ENCODE results near the gene CSNK1D.
"Not testable (repeated sequence)": the region's sequence is repeated elsewhere in the genome, so short reads cannot be mapped to it uniquely, and the experiment has no call there.

CSNK1D gene

DNA sequence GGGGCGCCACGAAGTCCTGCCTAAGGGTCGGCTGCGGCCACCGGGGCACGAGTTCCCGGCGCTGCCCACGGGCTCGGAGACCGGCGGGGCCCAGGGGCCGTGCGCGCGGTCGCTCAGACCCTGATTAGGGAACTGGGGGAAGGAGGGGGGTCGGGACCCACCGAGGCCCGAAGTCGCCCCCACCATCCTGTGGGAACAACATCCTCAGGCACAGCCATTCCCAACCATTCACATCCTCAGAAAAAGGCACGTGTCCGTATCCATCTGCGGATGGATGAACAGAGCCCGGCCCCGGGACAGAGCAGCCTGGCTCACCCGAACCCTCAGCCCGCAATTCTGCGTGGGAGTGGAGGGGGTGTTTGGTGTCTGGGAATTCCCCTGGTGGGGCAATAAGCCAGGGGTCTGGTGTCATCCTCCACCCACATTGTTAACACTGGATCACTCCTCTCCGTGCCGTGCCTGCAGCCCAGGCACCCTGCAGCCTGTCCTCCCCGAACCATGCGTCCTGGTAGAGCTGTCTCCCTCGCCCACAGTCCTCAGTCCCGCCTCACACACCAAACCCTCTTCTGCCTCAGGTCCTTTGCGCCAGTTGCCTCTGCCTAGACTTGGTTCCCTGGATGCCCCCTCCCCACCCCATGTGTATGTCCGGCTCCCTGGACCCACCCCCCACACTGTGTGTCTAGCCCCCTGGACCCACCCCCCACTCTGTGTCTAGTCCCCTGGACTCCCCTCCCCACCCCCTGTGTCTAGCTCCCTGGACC, 60.1 kb downstream of the CSNK1D start:
- POLR2A ChIA-PET (ENCODE audit: low non-redundant PET) = no interaction called here
- peak; percentile 79 for DNase-seq (ENCODE audit: low spot score)
- TF ChIP-seq, protein P1, sequence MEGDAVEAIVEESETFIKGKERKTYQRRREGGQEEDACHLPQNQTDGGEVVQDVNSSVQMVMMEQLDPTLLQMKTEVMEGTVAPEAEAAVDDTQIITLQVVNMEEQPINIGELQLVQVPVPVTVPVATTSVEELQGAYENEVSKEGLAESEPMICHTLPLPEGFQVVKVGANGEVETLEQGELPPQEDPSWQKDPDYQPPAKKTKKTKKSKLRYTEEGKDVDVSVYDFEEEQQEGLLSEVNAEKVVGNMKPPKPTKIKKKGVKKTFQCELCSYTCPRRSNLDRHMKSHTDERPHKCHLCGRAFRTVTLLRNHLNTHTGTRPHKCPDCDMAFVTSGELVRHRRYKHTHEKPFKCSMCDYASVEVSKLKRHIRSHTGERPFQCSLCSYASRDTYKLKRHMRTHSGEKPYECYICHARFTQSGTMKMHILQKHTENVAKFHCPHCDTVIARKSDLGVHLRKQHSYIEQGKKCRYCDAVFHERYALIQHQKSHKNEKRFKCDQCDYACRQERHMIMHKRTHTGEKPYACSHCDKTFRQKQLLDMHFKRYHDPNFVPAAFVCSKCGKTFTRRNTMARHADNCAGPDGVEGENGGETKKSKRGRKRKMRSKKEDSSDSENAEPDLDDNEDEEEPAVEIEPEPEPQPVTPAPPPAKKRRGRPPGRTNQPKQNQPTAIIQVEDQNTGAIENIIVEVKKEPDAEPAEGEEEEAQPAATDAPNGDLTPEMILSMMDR (conservative IDR thresholded peaks at IDR 0.05; ENCODE audit: low read depth) = no peak
- CTCF ChIA-PET = interaction anchor here (0.6 kb wide), 2 partner anchors 29 to 59 kb away, joined by 3 to 4 read pairs; no protein-coding TSS in a partner anchor
- peak overlapping the region; percentile 99 for H3K27ac ChIP-seq

DNA sequence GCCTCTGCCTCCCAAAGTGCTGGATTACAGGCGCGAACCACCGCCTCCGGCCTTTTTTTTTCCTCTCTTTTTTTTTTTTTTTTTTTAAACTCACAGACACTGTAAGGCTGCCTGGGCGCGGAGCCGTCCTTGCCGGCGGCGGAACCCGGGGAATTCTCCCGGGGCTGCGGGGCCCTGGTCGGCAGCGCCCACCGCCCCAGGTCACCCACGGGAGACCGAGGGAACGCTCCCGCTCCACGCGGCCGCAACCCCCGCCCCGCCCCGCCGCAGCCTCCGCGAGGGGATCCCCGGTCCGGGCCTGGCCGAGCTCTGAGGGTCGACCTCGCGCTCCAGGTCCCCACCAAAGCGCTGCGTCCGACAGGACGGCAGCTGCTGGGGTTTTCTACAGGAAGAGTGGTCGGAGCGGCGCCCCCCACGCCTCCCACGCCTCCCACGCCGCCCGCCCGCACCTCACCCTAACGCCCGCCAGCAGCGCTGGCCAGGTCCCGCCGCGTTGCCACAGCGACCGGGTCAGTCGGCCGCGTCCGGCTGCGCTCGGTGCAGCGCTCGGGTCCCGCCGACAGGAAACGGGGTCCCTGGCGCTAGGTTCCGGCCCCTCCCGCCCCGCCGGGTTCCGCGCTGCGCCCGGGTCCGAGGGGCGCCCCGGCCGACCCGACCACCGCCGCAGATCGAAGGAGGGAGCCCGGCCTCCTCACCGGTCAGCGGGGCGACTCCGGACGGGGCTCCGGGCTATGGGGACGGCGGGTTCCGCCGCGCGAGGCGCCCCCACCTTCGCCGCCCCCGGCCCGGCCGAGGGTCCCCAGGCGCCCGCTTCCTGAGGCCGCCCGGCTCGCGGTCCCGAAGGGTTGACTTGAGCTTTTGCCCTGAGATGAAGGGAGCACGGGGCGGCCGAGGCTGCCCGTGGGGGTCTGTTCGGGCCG, 60.9 kb downstream of the CSNK1D start, which contains the start of gene CCDC57:
Gene CCDC57 (minus strand): TSS at position 512 of the 920 bp plus-strand sequence. CDS start 10,898 bp downstream, outside the sequence.
- peak within 1 kb of the TSS; percentile 99 for H3K27ac ChIP-seq
- TF ChIP-seq, protein P1 (conservative IDR thresholded peaks at IDR 0.05; ENCODE audit: low read depth) = no peak
- peak; percentile 76 for DNase-seq (ENCODE audit: low spot score)
- ChIA-PET POLR2A (ENCODE audit: low non-redundant PET) (interaction anchor here (0.7 kb wide), 1 partner anchor 111 kb away, joined by 3 read pairs; no protein-coding TSS in a partner anchor), CTCF (interaction anchor here (0.6 to 1.0 kb wide), 3 partner anchors 14 to 30 kb away, joined by 3 read pairs; no protein-coding TSS in a partner anchor)

DNA sequence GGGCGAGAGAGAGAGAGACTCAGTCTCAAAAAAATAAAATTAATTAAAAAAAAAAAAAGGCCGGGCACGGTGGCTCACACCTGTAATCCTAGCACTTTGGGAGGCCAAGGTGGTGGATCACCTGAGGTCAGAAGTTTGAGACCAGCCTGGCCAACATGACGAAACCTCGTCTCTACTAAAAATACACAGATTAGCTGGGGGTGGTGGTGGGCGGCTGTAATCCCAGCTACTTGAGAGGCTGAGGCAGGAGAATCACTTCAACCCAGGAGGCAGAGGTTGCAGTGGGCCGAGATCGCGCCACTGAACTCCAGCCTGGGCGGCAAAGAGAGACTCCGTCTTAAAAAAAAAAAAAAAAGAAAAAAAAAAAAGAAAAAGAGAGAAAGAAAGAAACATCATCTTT, 62.8 kb downstream of the CSNK1D start:
- CTCF ChIA-PET = interaction anchor here (0.6 kb wide), 1 partner anchor 113 kb away, joined by 3 read pairs; no protein-coding TSS in a partner anchor
- POLR2A ChIA-PET (ENCODE audit: low non-redundant PET) = not testable (repeated sequence)

DNA sequence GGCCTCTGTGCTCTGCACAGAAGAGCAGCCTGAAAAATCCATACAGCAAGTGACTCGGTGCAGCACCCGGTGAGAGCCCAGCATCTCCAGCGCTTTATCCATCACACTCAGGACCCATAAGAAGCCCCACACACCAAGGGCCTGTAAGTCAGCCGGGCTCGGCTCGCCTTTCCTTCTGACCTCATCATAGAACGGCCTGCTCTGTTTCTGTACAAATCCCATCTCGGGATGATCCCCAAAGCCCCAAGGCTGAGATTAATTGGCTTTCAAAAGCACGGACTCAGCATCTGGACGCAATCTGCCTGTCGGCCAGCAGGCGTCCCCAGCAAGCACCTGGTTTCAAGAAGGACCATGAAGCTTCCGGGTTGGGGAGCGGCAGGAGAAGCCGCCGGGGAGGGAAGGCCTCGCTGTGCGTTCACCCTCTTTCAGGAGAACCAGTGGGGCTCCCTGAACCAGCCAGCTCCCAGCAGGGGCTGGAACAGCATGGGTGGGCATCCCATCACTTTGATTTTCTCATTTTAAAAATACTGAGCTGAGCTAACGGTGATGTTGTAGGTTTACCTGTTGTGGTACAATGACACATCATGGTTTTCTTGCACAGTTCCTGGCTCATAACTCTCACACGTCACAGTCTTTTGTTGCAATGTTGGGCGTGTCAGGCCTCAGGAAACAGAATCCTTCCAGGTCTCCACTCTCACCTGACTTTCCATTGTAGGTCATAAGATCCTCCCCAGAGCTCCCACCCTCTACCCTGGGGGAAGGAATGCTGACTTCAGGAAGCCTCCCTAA, 67.6 kb downstream of the CSNK1D start:
- POLR2A ChIA-PET (ENCODE audit: low non-redundant PET) = interaction anchor here (0.7 to 1.5 kb wide), 3 partner anchors 23 to 348 kb away, joined by 4 to 6 read pairs (median 6); partner anchors contain the start of gene SLC16A3
- H3K27ac ChIP-seq = peak overlapping the region; percentile 95
- CTCF ChIA-PET = interaction anchor here (0.6 to 1.9 kb wide), 12 partner anchors 10 to 322 kb away, joined by 3 to 21 read pairs (median 5); partner anchors contain the start of gene SLC16A3
- peak; percentile 86 for DNase-seq (ENCODE audit: low spot score)
- TF ChIP-seq, protein P1 (conservative IDR thresholded peaks at IDR 0.05; ENCODE audit: low read depth) = peak; percentile 97

More for the DNA sequence above, 62.8 kb downstream of the CSNK1D start:
- H3K27ac ChIP-seq = peak overlapping the region; percentile 37
- DNase-seq (ENCODE audit: low spot score) = not testable (repeated sequence)

DNA sequence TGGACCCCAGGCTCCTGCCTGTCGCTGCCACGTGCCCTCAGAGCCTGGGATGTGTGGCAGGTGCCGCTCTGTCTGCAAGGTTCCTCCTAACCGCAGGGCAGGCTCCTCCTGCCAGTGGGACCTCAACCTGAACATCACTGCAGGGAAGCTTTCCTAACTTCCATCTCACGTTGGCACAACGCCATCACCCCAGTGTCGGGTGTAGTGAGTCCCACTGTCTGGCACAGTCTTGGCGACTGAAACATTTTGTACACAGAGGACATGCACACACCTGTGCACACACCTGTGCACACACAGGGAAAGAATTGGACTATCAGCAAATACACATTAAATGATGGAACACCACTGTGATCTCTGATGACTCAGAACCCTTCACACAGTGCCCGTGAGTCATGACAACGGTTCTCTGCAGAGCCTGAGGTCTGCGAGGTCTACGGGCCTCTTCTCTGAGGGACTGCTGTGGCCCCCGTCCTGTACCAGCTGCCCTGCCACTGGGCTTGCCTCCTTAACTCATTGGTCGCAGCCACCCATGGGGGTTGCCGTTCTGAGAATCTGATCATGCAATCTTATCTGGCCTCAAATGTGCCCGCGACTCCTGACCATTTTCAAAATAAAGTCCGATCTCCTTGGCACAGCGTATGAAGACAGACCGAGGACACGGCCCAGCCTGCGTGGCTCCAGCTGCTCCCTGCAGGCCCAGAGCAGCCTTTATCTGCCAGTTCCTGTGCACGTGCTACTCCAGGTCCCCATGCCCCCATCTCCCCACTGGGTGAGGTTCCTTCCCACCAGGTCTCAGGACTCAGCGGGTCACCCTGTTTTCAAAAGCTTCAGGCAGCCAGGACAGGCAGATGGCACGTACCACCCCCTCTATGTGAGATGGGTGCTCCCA, 68.4 kb downstream of the CSNK1D start:
- DNase-seq (ENCODE audit: low spot score) = peak; percentile 78
- TF ChIP-seq, protein P1 (conservative IDR thresholded peaks at IDR 0.05; ENCODE audit: low read depth) = no peak
- POLR2A ChIA-PET (ENCODE audit: low non-redundant PET) = interaction anchor here (1.0 to 1.5 kb wide), 2 partner anchors 24 to 36 kb away, joined by 4 to 6 read pairs; partner anchors contain the start of gene SLC16A3
- CTCF ChIA-PET = interaction anchor here (0.7 to 1.9 kb wide), 7 partner anchors 10 to 175 kb away, joined by 3 to 21 read pairs (median 7); partner anchors contain the start of gene SLC16A3
- peak overlapping the region; percentile 95 for H3K27ac ChIP-seq

Data from RWPE1 (cell line).